HepG2 (cell line): ENCODE measurements around the gene HAGHL. TPM values are rescaled to one million over a fixed set of nuclear protein-coding genes. Genes with fewer than 3 reads are reported as not detected.

Experiments used
- HDAC6 ChIP-seq: fragments of 200-600 bp; sonication (generic); IDR thresholded peaks from 2 replicates; pipeline ENCODE4 v1.7.0; 2017; ENCODE audit warnings: mild to moderate bottlenecking, antibody characterized with exemption, low read length, low read depth
- HNRNPK ChIP-seq: fragments of 200-400 bp; formaldehyde crosslinking; IDR thresholded peaks from 2 replicates; pipeline ENCODE4 v1.6.1; 2018; ENCODE audit warnings: low read length, low read depth, moderate library complexity, mild to moderate bottlenecking; ENCODE audit not compliant: poor library complexity, severe bottlenecking
- KLF15 ChIP-seq: sonication (generic); formaldehyde crosslinking; IDR thresholded peaks from 2 replicates; pipeline ENCODE4 v1.8.1; 2023; ENCODE audit warnings: borderline replicate concordance, mild to moderate bottlenecking, inconsistent platforms, missing genetic modification reagents, mixed read lengths
- MAFK ChIP-seq, 2 experiments: IDR thresholded peaks in 1 of 2; conservative IDR thresholded peaks in 1 of 2; 2 replicates each; pipeline ENCODE4 v1.6.1; 2011; ENCODE audit warnings: improper control_type of control experiment in 2 of 2, low read length in 2 of 2
- RNF2 ChIP-seq: fragments of 450-650 bp; conservative IDR thresholded peaks from 2 replicates; pipeline ENCODE4 v1.6.1; 2016; ENCODE audit warnings: low read depth
- TMF1 ChIP-seq: sonication (generic); formaldehyde crosslinking; IDR thresholded peaks from 2 replicates; pipeline ENCODE4 v1.8.1; 2022; ENCODE audit warnings: low read depth, missing genetic modification reagents
- U2AF1 ChIP-seq: fragments of 200-400 bp; formaldehyde crosslinking; optimal IDR thresholded peaks from 2 replicates; pipeline ENCODE3; 2017; ENCODE audit warnings: mild to moderate bottlenecking, low read depth, low read length
- ZBTB42 ChIP-seq: sonication (generic); formaldehyde crosslinking; IDR thresholded peaks from 2 replicates; pipeline ENCODE4 v1.5.0; 2020; ENCODE audit warnings: mild to moderate bottlenecking, missing genetic modification reagents
- ZMAT3 ChIP-seq: sonication (generic); formaldehyde crosslinking; conservative IDR thresholded peaks from 2 replicates; pipeline ENCODE4 v1.7.0; 2021; ENCODE audit warnings: missing genetic modification reagents
- polyA plus RNA-seq, 8 experiments: library from polyadenylated mRNA; depleted of rRNA in 3 of 8; stranded (reverse) in 7 of 8; unstranded in 1 of 8; fragments of >200 nt; fragmentation: Illumina TruSeq in 4 of 8; extraction: Trizol in 4 of 8; gene quantifications; 2 replicates each; pipeline versions ENCODE4 v1.2.1 to v1.2.3, GENCODE V29; 2011 to 2016; ENCODE audit warnings: low read depth in 4 of 8, missing spikeins in 1 of 8, mixed read lengths in 1 of 8; ENCODE audit not compliant: insufficient read depth in 1 of 8
- total RNA-seq, 5 experiments: library from RNA; depleted of rRNA; stranded (reverse); fragments of >200 nt; fragmentation: Illumina TruSeq; extraction: Trizol; gene quantifications; 2 replicates each; pipeline ENCODE4 v1.2.3, GENCODE V29; 2016; ENCODE audit warnings: low read depth in 1 of 5
- TF ChIP-seq, protein P1 (sequence below): sonication (generic); formaldehyde crosslinking; IDR thresholded peaks from 2 replicates; pipeline ENCODE4 v1.8.0; 2022; ENCODE audit warnings: missing genetic modification reagents, mild to moderate bottlenecking, borderline replicate concordance
- TF ChIP-seq, protein P2 (sequence below): sonication (generic); formaldehyde crosslinking; conservative IDR thresholded peaks from 2 replicates; pipeline ENCODE4 v1.4.0; 2020; ENCODE audit warnings: mild to moderate bottlenecking, missing genetic modification reagents, moderate library complexity
- TF ChIP-seq, protein P3 (sequence below): sonication (generic); formaldehyde crosslinking; IDR thresholded peaks from 2 replicates; pipeline ENCODE4 v1.4.0; 2020; ENCODE audit warnings: mild to moderate bottlenecking, missing genetic modification reagents, borderline replicate concordance
- TF ChIP-seq, protein P4 (sequence below): sonication (generic); formaldehyde crosslinking; IDR thresholded peaks from 2 replicates; pipeline ENCODE4 v1.4.0; 2020; ENCODE audit warnings: mild to moderate bottlenecking, missing genetic modification reagents

Gene HAGHL
- total and polyA plus RNA-seq, 2 of the 13 experiments (the other 11 are each of a cell fraction or from before 2014, with no cell fraction given): 3.4 to 8.4 TPM

DNA sequence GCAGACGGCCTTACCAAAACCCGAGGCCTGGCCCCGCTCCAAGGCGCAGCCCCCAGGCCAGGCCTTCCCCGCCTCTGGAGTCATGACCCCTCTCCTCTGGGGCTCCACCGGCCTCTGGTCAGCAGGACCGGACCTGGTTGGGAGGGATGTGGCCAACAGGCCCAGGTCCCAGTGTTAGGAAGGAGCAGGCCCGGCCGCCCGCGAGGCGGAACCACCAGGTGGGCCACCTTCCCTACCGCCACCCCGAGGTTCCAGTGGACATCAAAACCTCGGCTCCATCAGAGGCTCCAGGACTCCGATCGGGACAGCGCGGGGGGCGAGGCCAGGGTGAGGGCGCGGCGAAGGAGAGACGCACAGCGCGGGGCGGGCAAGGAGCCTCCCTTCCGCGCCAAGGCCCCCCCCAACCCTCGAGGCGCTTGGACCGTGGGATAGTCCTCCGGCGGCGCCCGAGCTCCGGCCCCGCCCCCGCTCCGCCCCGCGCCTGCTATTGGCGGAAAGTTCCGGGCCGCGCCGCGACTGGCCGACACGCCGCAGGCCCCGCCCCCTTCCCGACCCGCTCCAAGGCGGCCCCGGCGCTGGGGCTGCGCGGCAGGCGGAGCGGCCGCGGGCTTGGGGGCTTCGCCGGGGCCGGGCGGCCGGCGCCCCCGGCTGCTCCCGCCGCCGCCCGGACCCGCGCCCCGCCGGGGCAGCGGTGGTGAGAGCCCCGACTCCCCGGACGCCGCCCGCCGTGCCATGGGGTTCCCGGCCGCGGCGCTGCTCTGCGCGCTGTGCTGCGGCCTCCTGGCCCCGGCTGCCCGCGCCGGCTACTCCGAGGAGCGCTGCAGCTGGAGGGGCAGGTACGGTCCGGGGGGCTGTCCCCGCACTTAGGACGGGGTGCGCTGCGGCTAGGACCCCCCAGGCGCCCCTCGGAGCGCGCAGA, 12.1 kb upstream of the HAGHL start, which contains the start of gene METRN (continued):
- TF ChIP-seq U2AF1 (no peak), TMF1 (no peak), HNRNPK (no peak), ZBTB42 (no peak), RNF2 (no peak), ZMAT3 (CRISPR knock-in tag) (no peak), KLF15 (no peak), HDAC6 (no peak), MAFK (conservative IDR thresholded peaks at IDR 0.05 in 1 of 2, IDR thresholded peaks at IDR 0.05 in 1 of 2; ENCODE audit: low read length in 2 of 2) (no peak)
- TF ChIP-seq, protein P1, sequence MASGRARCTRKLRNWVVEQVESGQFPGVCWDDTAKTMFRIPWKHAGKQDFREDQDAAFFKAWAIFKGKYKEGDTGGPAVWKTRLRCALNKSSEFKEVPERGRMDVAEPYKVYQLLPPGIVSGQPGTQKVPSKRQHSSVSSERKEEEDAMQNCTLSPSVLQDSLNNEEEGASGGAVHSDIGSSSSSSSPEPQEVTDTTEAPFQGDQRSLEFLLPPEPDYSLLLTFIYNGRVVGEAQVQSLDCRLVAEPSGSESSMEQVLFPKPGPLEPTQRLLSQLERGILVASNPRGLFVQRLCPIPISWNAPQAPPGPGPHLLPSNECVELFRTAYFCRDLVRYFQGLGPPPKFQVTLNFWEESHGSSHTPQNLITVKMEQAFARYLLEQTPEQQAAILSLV (CRISPR knock-in tag): no peak
- TF ChIP-seq, protein P2, sequence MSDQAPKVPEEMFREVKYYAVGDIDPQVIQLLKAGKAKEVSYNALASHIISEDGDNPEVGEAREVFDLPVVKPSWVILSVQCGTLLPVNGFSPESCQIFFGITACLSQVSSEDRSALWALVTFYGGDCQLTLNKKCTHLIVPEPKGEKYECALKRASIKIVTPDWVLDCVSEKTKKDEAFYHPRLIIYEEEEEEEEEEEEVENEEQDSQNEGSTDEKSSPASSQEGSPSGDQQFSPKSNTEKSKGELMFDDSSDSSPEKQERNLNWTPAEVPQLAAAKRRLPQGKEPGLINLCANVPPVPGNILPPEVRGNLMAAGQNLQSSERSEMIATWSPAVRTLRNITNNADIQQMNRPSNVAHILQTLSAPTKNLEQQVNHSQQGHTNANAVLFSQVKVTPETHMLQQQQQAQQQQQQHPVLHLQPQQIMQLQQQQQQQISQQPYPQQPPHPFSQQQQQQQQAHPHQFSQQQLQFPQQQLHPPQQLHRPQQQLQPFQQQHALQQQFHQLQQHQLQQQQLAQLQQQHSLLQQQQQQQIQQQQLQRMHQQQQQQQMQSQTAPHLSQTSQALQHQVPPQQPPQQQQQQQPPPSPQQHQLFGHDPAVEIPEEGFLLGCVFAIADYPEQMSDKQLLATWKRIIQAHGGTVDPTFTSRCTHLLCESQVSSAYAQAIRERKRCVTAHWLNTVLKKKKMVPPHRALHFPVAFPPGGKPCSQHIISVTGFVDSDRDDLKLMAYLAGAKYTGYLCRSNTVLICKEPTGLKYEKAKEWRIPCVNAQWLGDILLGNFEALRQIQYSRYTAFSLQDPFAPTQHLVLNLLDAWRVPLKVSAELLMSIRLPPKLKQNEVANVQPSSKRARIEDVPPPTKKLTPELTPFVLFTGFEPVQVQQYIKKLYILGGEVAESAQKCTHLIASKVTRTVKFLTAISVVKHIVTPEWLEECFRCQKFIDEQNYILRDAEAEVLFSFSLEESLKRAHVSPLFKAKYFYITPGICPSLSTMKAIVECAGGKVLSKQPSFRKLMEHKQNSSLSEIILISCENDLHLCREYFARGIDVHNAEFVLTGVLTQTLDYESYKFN: no peak
- TF ChIP-seq, protein P3, sequence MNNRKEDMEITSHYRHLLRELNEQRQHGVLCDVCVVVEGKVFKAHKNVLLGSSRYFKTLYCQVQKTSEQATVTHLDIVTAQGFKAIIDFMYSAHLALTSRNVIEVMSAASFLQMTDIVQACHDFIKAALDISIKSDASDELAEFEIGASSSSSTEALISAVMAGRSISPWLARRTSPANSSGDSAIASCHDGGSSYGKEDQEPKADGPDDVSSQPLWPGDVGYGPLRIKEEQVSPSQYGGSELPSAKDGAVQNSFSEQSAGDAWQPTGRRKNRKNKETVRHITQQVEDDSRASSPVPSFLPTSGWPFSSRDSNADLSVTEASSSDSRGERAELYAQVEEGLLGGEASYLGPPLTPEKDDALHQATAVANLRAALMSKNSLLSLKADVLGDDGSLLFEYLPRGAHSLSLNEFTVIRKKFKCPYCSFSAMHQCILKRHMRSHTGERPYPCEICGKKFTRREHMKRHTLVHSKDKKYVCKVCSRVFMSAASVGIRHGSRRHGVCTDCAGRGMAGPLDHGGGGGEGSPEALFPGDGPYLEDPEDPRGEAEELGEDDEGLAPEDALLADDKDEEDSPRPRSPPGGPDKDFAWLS (CRISPR knock-in tag): no peak
- TF ChIP-seq, protein P4, sequence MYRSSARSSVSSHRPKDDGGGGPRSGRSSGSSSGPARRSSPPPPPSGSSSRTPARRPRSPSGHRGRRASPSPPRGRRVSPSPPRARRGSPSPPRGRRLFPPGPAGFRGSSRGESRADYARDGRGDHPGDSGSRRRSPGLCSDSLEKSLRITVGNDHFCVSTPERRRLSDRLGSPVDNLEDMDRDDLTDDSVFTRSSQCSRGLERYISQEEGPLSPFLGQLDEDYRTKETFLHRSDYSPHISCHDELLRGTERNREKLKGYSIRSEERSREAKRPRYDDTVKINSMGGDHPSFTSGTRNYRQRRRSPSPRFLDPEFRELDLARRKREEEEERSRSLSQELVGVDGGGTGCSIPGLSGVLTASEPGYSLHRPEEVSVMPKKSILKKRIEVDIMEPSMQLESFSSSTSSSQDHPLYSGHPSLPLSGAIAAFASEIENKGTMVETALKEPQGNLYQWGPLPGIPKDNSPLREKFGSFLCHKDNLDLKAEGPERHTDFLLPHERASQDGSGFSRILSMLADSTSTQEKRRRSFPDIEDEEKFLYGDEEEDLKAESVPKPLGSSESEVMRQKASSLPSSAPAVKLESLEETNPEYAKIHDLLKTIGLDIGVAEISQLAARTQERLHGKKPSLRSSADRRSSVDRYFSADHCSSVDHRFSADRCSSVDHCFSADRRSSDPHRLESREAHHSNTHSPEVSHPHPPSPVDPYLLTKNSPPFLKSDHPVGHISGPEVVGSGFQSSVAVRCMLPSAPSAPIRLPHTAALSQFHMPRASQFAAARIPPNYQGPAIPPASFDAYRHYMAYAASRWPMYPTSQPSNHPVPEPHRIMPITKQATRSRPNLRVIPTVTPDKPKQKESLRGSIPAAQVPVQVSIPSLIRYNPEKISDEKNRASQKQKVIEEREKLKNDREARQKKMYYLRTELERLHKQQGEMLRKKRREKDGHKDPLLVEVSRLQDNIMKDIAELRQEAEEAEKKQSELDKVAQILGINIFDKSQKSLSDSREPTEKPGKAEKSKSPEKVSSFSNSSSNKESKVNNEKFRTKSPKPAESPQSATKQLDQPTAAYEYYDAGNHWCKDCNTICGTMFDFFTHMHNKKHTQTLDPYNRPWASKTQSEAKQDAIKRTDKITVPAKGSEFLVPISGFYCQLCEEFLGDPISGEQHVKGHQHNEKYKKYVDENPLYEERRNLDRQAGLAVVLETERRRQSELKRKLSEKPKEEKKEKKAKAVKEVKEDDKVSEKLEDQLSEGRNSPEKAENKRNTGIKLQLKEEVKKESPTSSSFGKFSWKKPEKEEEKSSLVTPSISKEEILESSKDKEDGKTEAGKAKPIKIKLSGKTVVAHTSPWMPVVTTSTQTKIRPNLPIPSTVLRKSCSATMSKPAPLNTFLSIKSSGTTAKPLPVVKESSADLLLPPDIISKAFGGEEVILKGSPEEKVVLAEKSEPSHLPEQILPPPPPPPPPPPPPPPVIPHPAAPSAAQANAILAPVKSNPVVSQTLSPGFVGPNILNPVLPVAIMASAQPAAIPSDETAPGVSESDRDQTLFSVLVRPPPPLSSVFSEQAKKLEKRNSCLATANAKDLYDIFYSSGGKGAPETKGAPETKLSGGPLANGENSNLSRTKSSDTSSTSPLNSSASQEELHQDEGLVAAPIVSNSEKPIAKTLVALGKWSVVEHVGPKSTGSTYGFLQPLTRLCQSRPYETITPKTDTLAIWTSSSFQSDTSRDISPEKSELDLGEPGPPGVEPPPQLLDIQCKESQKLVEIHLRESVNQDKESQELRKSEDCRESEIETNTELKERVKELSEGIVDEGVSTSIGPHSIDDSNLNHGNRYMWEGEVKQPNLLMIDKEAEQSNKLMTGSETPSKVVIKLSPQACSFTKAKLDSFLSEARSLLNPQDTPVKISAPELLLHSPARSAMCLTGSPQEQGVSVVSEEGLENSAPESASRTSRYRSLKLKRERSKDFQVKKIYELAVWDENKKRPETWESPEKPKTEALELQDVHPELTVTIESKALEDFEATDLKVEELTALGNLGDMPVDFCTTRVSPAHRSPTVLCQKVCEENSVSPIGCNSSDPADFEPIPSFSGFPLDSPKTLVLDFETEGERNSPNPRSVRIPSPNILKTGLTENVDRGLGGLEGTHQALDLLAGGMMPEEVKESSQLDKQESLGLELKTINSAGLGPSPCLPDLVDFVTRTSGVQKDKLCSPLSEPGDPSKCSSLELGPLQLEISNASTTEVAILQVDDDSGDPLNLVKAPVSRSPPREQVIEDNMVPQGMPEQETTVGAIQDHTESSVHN: no peak
